ENCODE measurements around the gene ARRDC2. TPM values are rescaled to one million over a fixed set of nuclear protein-coding genes. Genes with fewer than 3 reads are reported as not detected.

ARRDC2 gene
- polyA plus RNA-seq, 12 donors, result 2.7 to 9.7 (median 4.7) TPM; not detected in 1

GRCh38 chr19:18057557-18057956 lies 49.6 kb downstream of the ARRDC2 start:
- DNase-seq, result peak; percentile 19

DNA sequence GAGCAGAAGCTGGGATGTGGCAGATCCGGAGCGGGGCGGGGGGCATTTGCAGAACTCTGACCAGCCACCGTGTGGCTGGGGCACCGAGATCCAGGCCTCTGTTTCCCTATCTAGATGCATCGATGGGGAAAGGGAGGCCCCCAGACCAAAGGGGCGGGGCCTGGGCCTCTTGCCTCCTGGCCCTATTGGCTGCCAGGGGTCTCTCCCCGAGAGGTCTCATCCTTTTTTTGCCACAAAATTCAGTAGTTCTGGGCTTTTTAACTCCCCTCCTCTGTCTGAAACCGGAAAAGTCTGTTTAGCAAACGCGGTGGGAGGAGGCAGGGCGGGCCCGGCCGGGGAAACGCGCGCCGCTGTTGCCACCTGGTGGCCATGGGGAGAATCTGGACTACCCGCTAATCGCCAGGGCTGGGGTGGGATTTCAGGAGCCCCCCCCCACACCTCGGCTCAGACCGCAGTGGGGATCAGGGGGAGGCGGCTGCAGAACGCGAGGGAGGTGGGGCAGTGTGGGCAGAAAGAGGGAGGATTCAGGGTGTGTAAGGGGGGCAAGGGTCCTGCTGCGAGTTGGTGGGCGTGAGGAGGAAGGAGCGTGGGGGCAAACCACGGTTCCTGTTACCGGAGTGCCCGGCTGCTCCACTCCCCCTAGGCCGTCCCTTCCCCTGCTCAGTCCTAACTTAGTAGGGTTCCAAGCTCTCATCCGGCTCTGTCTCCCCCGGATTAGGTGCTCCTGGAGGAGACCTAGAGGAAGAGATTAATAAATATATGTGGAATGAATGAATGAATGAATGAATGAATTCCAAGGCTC lies 50.4 kb downstream of the ARRDC2 start:
- DNase-seq, result peak; percentile 85

DNA sequence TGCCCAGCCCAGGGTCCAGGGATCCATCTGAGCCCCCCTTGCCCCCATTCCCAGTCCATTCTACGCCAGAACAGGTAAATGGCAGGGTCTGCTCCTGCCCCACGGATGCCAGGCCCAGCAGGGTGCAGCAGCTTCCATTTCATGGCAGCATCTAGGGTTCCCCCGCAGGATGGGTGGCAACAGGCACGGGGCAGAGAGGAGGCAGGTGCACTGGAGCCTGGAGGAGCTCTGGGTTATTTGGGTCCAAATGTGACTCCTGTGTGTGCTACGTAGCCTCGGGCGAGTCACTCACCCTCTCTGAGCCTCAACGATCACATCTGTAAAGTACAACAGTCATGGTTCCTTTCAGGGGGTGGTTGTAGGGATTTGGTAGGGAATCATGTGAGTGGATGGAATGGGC lies 51.3 kb downstream of the ARRDC2 start:
- DNase-seq, result no peak

GRCh38 chr19:18059902-18060301 lies 51.9 kb downstream of the ARRDC2 start:
- no peak for DNase-seq

DNA sequence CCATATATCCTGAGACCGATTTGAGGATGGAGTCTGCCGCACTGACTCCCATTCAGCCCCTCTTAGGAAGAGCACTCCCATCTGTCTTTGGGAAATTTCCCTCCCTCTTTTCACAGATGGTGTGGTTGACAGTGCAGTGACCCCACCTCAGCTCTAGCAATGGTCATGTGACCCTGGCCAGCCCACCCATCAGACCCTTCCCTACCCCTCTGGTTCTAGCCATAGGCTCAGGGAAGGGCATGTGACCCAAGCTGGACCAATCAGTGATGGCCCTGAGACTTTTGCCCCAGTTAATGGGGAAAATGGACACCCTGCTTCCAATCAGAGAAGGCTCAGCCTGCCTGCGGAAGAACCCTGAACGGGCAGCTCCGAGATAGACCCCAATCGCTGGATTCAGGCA lies 52.5 kb downstream of the ARRDC2 start:
- no peak for DNase-seq

GRCh38 chr19:18062028-18062427 lies 54.1 kb downstream of the ARRDC2 start:
- DNase-seq, result no peak

GRCh38 chr19:18063463-18063862 lies 55.5 kb downstream of the ARRDC2 start:
- DNase-seq, result no peak

Other genes starting within 250 kb of the ARRDC2 start
- gene B3GNT3, start 213.0 kb upstream of the ARRDC2 start, polyA plus RNA-seq (ENCODE audit: insufficient read length in 12 of 12), result 10 to 100 TPM in 1 of 12 donors, 1 to 10 TPM in 2, under 1 TPM in 3, not detected in 6; 0.12 to 17.5 (median 1.1) TPM
- gene INSL3, start 186.7 kb upstream of the ARRDC2 start, polyA plus RNA-seq (ENCODE audit: insufficient read length in 12 of 12), result under 1 TPM in 2 of 12 donors, not detected in 10; 0.24 to 0.44 TPM
- gene JAK3, start 160.2 kb upstream of the ARRDC2 start, polyA plus RNA-seq (ENCODE audit: insufficient read length in 12 of 12), result 1 to 10 TPM in 10 of 12 donors, under 1 TPM in 1, not detected in 1; 0.60 to 6.4 (median 1.9) TPM
- gene RPL18A, start 148.3 kb upstream of the ARRDC2 start, polyA plus RNA-seq (ENCODE audit: insufficient read length in 12 of 12), result 1,000 to 10,000 TPM in 11 of 12 donors, not detected in 1; 1,385 to 2,689 (median 1,882) TPM
- under 1 TPM in 6 of 12 donors, not detected in 6; 0.05 to 0.11 (median 0.06) TPM for gene SLC5A5, start 136.2 kb upstream of the ARRDC2 start, polyA plus RNA-seq (ENCODE audit: insufficient read length in 12 of 12)
- gene CCDC124, start 75.2 kb upstream of the ARRDC2 start, polyA plus RNA-seq (ENCODE audit: insufficient read length in 12 of 12), result 10 to 100 TPM in 11 of 12 donors, not detected in 1; 31.2 to 90.7 (median 45.0) TPM
- 1 to 10 TPM in 6 of 12 donors, under 1 TPM in 4, not detected in 2; 0.56 to 6.9 (median 1.0) TPM for gene KCNN1, start 41.1 kb upstream of the ARRDC2 start, polyA plus RNA-seq (ENCODE audit: insufficient read length in 12 of 12)
- under 1 TPM in 10 of 12 donors, not detected in 2; 0.21 to 0.58 (median 0.32) TPM for gene IL12RB1, start 78.8 kb downstream of the ARRDC2 start, polyA plus RNA-seq (ENCODE audit: insufficient read length in 12 of 12)
- gene MAST3, start 89.6 kb downstream of the ARRDC2 start, polyA plus RNA-seq (ENCODE audit: insufficient read length in 12 of 12), result 10 to 100 TPM in 4 of 12 donors, 1 to 10 TPM in 8; 4.4 to 70.6 (median 8.8) TPM
- gene PIK3R2, start 145.0 kb downstream of the ARRDC2 start, polyA plus RNA-seq (ENCODE audit: insufficient read length in 12 of 12), result 10 to 100 TPM in 11 of 12 donors, not detected in 1; 33.4 to 70.2 (median 45.2) TPM
- 1 to 10 TPM in 3 of 12 donors, under 1 TPM in 4, not detected in 5; 0.09 to 4.5 (median 0.67) TPM for gene IFI30, start 165.6 kb downstream of the ARRDC2 start, polyA plus RNA-seq (ENCODE audit: insufficient read length in 12 of 12)
- gene MPV17L2, start 185.0 kb downstream of the ARRDC2 start, polyA plus RNA-seq (ENCODE audit: insufficient read length in 12 of 12), result 1 to 10 TPM in 10 of 12 donors, not detected in 2; 3.2 to 5.8 (median 5.2) TPM
- 1 to 10 TPM in 10 of 12 donors, not detected in 2; 2.7 to 5.5 (median 3.3) TPM for gene RAB3A, start 195.9 kb downstream of the ARRDC2 start, polyA plus RNA-seq (ENCODE audit: insufficient read length in 12 of 12)
- gene PDE4C, start 218.3 kb downstream of the ARRDC2 start, polyA plus RNA-seq (ENCODE audit: insufficient read length in 12 of 12), result 1 to 10 TPM in 10 of 12 donors, not detected in 2; 1.1 to 8.3 (median 2.9) TPM